HepG2 (cell line): ENCODE measurements around the gene ACOXL.

Experiments
- CHD4 ChIP-seq: fragments of 200-600 bp; sonication (generic); IDR thresholded peaks from 2 replicates; pipeline ENCODE4 v1.7.0; 2017; ENCODE audit warnings: mild to moderate bottlenecking, low read length, borderline replicate concordance
- HDAC6 ChIP-seq: fragments of 200-600 bp; sonication (generic); IDR thresholded peaks from 2 replicates; pipeline ENCODE4 v1.7.0; 2017; ENCODE audit warnings: mild to moderate bottlenecking, antibody characterized with exemption, low read length, low read depth
- MAFF ChIP-seq: IDR thresholded peaks from 2 replicates; pipeline ENCODE4 v1.6.1; 2011; ENCODE audit warnings: low read depth, low read length, improper control_type of control experiment
- MXD4 ChIP-seq: IDR thresholded peaks from 2 replicates; pipeline ENCODE4 v1.6.1; 2016; ENCODE audit warnings: mild to moderate bottlenecking, missing biosample characterization, missing genetic modification reagents
- POLR2A ChIP-seq, 2 experiments: IDR thresholded peaks; 2 replicates each; pipeline ENCODE4 v1.6.1; 2011; ENCODE audit warnings: low read depth in 2 of 2, low read length in 2 of 2, mild to moderate bottlenecking in 1 of 2, moderate library complexity in 1 of 2; ENCODE audit not compliant: insufficient read depth in 1 of 2
- TF ChIP-seq, protein P1 (sequence below): sonication (generic); formaldehyde crosslinking; IDR thresholded peaks from 2 replicates; pipeline ENCODE4 v1.4.0; 2020; ENCODE audit warnings: missing genetic modification reagents
- TF ChIP-seq, protein P2 (sequence below): sonication (generic); formaldehyde crosslinking; IDR thresholded peaks from 2 replicates; pipeline ENCODE4 v1.5.1; 2020; ENCODE audit warnings: mild to moderate bottlenecking, moderate library complexity, missing genetic modification reagents
- TF ChIP-seq, protein P3 (sequence below): sonication (generic); formaldehyde crosslinking; IDR thresholded peaks from 2 replicates; pipeline ENCODE4 v1.4.0; 2020; ENCODE audit warnings: missing genetic modification reagents
- TF ChIP-seq, protein P4 (sequence below): IDR thresholded peaks from 2 replicates; pipeline ENCODE4 v1.6.1; 2016; ENCODE audit warnings: missing genetic modification reagents, missing compliant biosample characterization
- TF ChIP-seq, protein P5 (sequence below): IDR thresholded peaks from 2 replicates; pipeline ENCODE4 v1.6.1; 2012; ENCODE audit warnings: inconsistent platforms

DNA sequence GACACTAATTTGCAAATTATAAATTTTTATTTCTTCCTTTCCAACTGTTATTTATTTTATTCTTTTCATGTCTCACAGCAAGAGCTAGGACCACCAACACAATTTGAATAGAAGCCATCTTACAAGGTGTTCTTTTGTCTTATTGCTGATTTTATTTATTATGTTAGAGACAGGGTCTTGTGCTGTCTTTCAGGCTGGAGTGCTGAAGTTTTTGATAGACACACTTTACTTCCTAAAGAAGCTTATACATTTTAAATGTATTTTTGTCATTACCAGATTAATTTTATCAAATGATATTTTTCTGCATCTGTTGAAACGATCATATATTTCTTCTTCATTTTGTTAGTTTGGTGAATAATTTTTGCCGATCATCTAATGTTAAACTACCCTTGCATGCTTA lies 258.1 kb downstream of the ACOXL start:
- TF ChIP-seq CHD4 (no peak), MXD4 (CRISPR knock-in tag) (no peak), MAFF (no peak), POLR2A (IDR thresholded peaks at IDR 0.05; ENCODE audit: insufficient read depth in 1 of 2, low read depth in 2 of 2, low read length in 2 of 2) (no peak), HDAC6 (no peak)
- TF ChIP-seq, protein P1, sequence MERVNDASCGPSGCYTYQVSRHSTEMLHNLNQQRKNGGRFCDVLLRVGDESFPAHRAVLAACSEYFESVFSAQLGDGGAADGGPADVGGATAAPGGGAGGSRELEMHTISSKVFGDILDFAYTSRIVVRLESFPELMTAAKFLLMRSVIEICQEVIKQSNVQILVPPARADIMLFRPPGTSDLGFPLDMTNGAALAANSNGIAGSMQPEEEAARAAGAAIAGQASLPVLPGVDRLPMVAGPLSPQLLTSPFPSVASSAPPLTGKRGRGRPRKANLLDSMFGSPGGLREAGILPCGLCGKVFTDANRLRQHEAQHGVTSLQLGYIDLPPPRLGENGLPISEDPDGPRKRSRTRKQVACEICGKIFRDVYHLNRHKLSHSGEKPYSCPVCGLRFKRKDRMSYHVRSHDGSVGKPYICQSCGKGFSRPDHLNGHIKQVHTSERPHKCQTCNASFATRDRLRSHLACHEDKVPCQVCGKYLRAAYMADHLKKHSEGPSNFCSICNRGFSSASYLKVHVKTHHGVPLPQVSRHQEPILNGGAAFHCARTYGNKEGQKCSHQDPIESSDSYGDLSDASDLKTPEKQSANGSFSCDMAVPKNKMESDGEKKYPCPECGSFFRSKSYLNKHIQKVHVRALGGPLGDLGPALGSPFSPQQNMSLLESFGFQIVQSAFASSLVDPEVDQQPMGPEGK (CRISPR knock-in tag): no peak
- TF ChIP-seq, protein P2, sequence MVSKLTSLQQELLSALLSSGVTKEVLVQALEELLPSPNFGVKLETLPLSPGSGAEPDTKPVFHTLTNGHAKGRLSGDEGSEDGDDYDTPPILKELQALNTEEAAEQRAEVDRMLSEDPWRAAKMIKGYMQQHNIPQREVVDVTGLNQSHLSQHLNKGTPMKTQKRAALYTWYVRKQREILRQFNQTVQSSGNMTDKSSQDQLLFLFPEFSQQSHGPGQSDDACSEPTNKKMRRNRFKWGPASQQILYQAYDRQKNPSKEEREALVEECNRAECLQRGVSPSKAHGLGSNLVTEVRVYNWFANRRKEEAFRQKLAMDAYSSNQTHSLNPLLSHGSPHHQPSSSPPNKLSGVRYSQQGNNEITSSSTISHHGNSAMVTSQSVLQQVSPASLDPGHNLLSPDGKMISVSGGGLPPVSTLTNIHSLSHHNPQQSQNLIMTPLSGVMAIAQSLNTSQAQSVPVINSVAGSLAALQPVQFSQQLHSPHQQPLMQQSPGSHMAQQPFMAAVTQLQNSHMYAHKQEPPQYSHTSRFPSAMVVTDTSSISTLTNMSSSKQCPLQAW (CRISPR knock-in tag): no peak
- TF ChIP-seq, protein P3, sequence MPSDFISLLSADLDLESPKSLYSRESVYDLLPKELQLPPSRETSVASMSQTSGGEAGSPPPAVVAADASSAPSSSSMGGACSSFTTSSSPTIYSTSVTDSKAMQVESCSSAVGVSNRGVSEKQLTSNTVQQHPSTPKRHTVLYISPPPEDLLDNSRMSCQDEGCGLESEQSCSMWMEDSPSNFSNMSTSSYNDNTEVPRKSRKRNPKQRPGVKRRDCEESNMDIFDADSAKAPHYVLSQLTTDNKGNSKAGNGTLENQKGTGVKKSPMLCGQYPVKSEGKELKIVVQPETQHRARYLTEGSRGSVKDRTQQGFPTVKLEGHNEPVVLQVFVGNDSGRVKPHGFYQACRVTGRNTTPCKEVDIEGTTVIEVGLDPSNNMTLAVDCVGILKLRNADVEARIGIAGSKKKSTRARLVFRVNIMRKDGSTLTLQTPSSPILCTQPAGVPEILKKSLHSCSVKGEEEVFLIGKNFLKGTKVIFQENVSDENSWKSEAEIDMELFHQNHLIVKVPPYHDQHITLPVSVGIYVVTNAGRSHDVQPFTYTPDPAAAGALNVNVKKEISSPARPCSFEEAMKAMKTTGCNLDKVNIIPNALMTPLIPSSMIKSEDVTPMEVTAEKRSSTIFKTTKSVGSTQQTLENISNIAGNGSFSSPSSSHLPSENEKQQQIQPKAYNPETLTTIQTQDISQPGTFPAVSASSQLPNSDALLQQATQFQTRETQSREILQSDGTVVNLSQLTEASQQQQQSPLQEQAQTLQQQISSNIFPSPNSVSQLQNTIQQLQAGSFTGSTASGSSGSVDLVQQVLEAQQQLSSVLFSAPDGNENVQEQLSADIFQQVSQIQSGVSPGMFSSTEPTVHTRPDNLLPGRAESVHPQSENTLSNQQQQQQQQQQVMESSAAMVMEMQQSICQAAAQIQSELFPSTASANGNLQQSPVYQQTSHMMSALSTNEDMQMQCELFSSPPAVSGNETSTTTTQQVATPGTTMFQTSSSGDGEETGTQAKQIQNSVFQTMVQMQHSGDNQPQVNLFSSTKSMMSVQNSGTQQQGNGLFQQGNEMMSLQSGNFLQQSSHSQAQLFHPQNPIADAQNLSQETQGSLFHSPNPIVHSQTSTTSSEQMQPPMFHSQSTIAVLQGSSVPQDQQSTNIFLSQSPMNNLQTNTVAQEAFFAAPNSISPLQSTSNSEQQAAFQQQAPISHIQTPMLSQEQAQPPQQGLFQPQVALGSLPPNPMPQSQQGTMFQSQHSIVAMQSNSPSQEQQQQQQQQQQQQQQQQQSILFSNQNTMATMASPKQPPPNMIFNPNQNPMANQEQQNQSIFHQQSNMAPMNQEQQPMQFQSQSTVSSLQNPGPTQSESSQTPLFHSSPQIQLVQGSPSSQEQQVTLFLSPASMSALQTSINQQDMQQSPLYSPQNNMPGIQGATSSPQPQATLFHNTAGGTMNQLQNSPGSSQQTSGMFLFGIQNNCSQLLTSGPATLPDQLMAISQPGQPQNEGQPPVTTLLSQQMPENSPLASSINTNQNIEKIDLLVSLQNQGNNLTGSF (CRISPR knock-in tag): no peak
- TF ChIP-seq, protein P4, sequence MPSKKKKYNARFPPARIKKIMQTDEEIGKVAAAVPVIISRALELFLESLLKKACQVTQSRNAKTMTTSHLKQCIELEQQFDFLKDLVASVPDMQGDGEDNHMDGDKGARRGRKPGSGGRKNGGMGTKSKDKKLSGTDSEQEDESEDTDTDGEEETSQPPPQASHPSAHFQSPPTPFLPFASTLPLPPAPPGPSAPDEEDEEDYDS (CRISPR knock-in tag): no peak
- TF ChIP-seq, protein P5, sequence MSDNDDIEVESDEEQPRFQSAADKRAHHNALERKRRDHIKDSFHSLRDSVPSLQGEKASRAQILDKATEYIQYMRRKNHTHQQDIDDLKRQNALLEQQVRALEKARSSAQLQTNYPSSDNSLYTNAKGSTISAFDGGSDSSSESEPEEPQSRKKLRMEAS: no peak
